Peyer's patch (tissue), 4 donors: Measurements from ENCODE around the gene DCHS1. TPM values are rescaled to one million over a fixed set of nuclear protein-coding genes. Genes with fewer than 3 reads are reported as not detected.
A peak's percentile ranks its signal among the peaks of the same experiment; 100 is the strongest.

ENCODE experiments used
- DNase-seq, 3 donors: peaks; one replicate each; pipeline ENCODE4 v3.0.0-alpha.2; 2017 to 2019
- H3K27ac ChIP-seq, 4 donors: fragments of 200-600 bp; sonication (generic); one replicate each; pipeline ENCODE4 v1.5.1; 2016 to 2019
- H3K27me3 ChIP-seq, 2 donors: fragments of 200-600 bp; sonication (generic); one replicate each; pipeline ENCODE4 v1.5.1; 2019
- H3K36me3 ChIP-seq, 3 donors: fragments of 200-600 bp; sonication (generic); one replicate each; pipeline ENCODE4 v1.5.1; 2016 to 2019
- H3K4me1 ChIP-seq, 4 donors: fragments of 200-600 bp; sonication (generic); one replicate each; pipeline ENCODE4 v1.5.1; 2016 to 2019
- H3K4me3 ChIP-seq, 4 donors: fragments of 200-600 bp; sonication (generic); 1 replicate in 3 of 4; 2 replicates in 1 of 4; pipeline ENCODE4 v1.5.1; 2016 to 2019; ENCODE audit warnings: mild to moderate bottlenecking in 1 of 4
- H3K9me3 ChIP-seq, 4 donors: fragments of 200-600 bp; sonication (generic); one replicate each; pipeline ENCODE4 v1.5.1; 2016 to 2019; ENCODE audit warnings: mild to moderate bottlenecking in 1 of 4
- CTCF ChIP-seq, 6 experiments: fragments of 450-650 bp in 4 of 6; fragments of 200-600 bp in 2 of 6; sonication (generic) in 1 of 6; IDR thresholded peaks; one replicate each; pipeline ENCODE4 v1.5.1; 2017 to 2019; ENCODE audit warnings: antibody characterized with exemption in 6 of 6, mild to moderate bottlenecking in 3 of 6, moderate library complexity in 1 of 6
- POLR2A ChIP-seq, 2 donors: fragments of 450-650 bp; IDR thresholded peaks; one replicate each; pipeline ENCODE4 v1.5.1; 2017; ENCODE audit warnings: antibody characterized with exemption in 2 of 2, mild to moderate bottlenecking in 2 of 2, moderate library complexity in 2 of 2
- total RNA-seq, 4 donors: library from RNA; depleted of rRNA; stranded (reverse); fragments of >200 nt; gene quantifications; one replicate each; pipeline ENCODE4 v1.1.0, GENCODE V29; 2016

The DCHS1 gene
- total RNA-seq, 4 donors from 2014 or later, result 2.8 to 12.4 (median 9.7) TPM

GRCh38 chr11:6637871-6638270, 17.7 kb downstream of the DCHS1 start:
- no peak for TF ChIP-seq POLR2A (IDR thresholded peaks at IDR 0.05)
- TF ChIP-seq CTCF (IDR thresholded peaks at IDR 0.05), result no peak
- Histone ChIP-seq H3K36me3 (no peaks in the 10 kb centered on the region), H3K4me1 (peaks cover 0 to 28% (median 0%) of the 10 kb centered on the region in 4 donors), H3K9me3 (no peaks in the 10 kb centered on the region), H3K4me3 (no peak overlapping the region), H3K27me3 (no peaks in the 10 kb centered on the region), H3K27ac (peak overlapping the region in 1 of 4 donors; percentile 19)
- DNase-seq, result no peak

GRCh38 chr11:6636480-6636879, 19.1 kb downstream of the DCHS1 start:
- Histone ChIP-seq H3K4me3 (no peak overlapping the region), H3K4me1 (peaks cover 0 to 28% (median 0%) of the 10 kb centered on the region in 4 donors), H3K27me3 (no peaks in the 10 kb centered on the region), H3K27ac (peak overlapping the region in 3 of 4 donors; percentile 3 to 63 (median 33)), H3K36me3 (peaks cover 0 to 9% (median 0%) of the 10 kb centered on the region in 3 donors), H3K9me3 (no peaks in the 10 kb centered on the region)
- DNase-seq, result no peak
- TF ChIP-seq POLR2A (IDR thresholded peaks at IDR 0.05) (no peak), CTCF (IDR thresholded peaks at IDR 0.05) (no peak)

- TF ChIP-seq CTCF (IDR thresholded peaks at IDR 0.05), result no peak
- no peak for TF ChIP-seq POLR2A (IDR thresholded peaks at IDR 0.05)
- H3K9me3 ChIP-seq, result no peaks in the 10 kb centered on the region
- peak in 1 of 3 donors; percentile 81 for DNase-seq
Observed at GRCh38 chr11:6635082-6635932, 20.3 kb downstream of the DCHS1 start.

GRCh38 chr11:6634534-6634933, 21.1 kb downstream of the DCHS1 start:
- H3K27ac ChIP-seq, result peak overlapping the region in 2 of 4 donors; percentile 42 to 68
- H3K4me3 ChIP-seq, result no peak overlapping the region
- H3K9me3 ChIP-seq, result no peaks in the 10 kb centered on the region
- peaks cover 0 to 28% (median 0%) of the 10 kb centered on the region in 4 donors for H3K4me1 ChIP-seq
- no peak for DNase-seq
- H3K36me3 ChIP-seq, result peaks cover 0 to 23% (median 0%) of the 10 kb centered on the region in 3 donors
- TF ChIP-seq POLR2A (IDR thresholded peaks at IDR 0.05) (no peak), CTCF (IDR thresholded peaks at IDR 0.05) (no peak)
- H3K27me3 ChIP-seq, result no peaks in the 10 kb centered on the region

More at GRCh38 chr11:6635082-6635932, 20.3 kb downstream of the DCHS1 start:
- Histone ChIP-seq H3K36me3 (peaks cover 0 to 16% (median 0%) of the 10 kb centered on the region in 3 donors), H3K4me1 (peaks cover 0 to 28% (median 0%) of the 10 kb centered on the region in 4 donors), H3K27ac (peak overlapping the region; percentile 42 to 68 (median 56)), H3K4me3 (no peak overlapping the region), H3K27me3 (no peaks in the 10 kb centered on the region)

GRCh38 chr11:6633422-6634408, 21.9 kb downstream of the DCHS1 start:
- H3K27me3 ChIP-seq, result no peaks in the 10 kb centered on the region
- H3K4me1 ChIP-seq, result peaks cover 0 to 25% (median 0%) of the 10 kb centered on the region in 4 donors
- H3K27ac ChIP-seq, result no peak overlapping the region
- no peaks in the 10 kb centered on the region for H3K9me3 ChIP-seq
- no peak overlapping the region for H3K4me3 ChIP-seq
- no peak for TF ChIP-seq CTCF (IDR thresholded peaks at IDR 0.05)
- TF ChIP-seq POLR2A (IDR thresholded peaks at IDR 0.05), result no peak
- peaks cover 0 to 24% (median 0%) of the 10 kb centered on the region in 3 donors for H3K36me3 ChIP-seq
- DNase-seq, result no peak
